ENCODE results near the gene NR1D2.

DNA sequence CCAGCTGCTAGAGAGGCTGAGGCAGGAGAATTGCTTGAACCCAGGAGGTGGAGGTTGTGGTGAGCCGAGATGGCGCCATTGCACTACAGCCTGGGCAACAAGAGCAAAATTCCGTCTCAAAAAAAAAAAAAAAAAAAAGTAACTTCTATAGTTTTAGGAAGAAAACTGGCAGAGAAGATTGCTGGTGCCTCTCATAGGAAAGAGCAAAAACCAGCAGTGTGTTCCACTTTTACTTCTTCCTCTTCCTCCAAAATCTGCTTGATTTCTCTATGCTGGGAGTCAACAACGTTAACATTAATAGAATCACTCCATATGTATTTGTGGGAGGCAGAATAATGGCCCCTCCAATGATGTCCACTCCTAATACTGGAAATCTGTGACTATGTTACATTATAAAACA is 12.5 kb upstream of the NR1D2 start:
- no peak for TF ChIP-seq POLR2A (IDR thresholded peaks at IDR 0.05; ENCODE audit: low read depth, low read length)
- no peak for TF ChIP-seq TAF1 (IDR thresholded peaks at IDR 0.05; ENCODE audit: borderline replicate concordance, low read depth, low read length)

Measured in GM12892 (cell line).